Loucy (cell line): ENCODE measurements around the gene GNA15.
"Not testable (repeated sequence)": the region's sequence is repeated elsewhere in the genome, so short reads cannot be mapped to it uniquely, and the experiment has no call there.

Experiments used
- CTCF ChIP-seq: fragments of 200-600 bp; sonication (generic); conservative IDR thresholded peaks from 2 replicates; pipeline ENCODE4 v1.5.1; 2014; ENCODE audit warnings: mild to moderate bottlenecking, antibody characterized with exemption, low read length
- EZH2phosphoT487 ChIP-seq: fragments of 200-600 bp; IDR thresholded peaks from 2 replicates; pipeline ENCODE4 v1.6.1; 2018; ENCODE audit warnings: antibody characterized with exemption, mild to moderate bottlenecking, moderate library complexity, borderline replicate concordance

GRCh38 chr19:3172673-3173000 is 36.8 kb downstream of the GNA15 start:
- not testable (repeated sequence) for TF ChIP-seq CTCF, EZH2phosphoT487
